Esophagus (tissue), 2 donors: ENCODE measurements around the gene FSTL1. TPM values are rescaled to one million over a fixed set of nuclear protein-coding genes. Genes with fewer than 3 reads are reported as not detected.

Source experiments
- H3K27ac ChIP-seq, 2 donors: one replicate each; pipeline ENCODE4 v1.5.1; 2013; ENCODE audit warnings: low read depth in 2 of 2, mild to moderate bottlenecking in 2 of 2, inconsistent platforms in 1 of 2, low read length in 1 of 2, moderate library complexity in 1 of 2
- H3K27me3 ChIP-seq, 2 donors: one replicate each; pipeline ENCODE4 v1.6.1; 2013; ENCODE audit warnings: low read length in 2 of 2, control low read depth in 1 of 2, mild to moderate bottlenecking in 1 of 2; ENCODE audit not compliant: insufficient read depth in 2 of 2, control insufficient read depth in 1 of 2
- H3K36me3 ChIP-seq, 2 donors: one replicate each; pipeline ENCODE4 v1.6.1; 2013; ENCODE audit warnings: low read length in 1 of 2; ENCODE audit not compliant: control insufficient read depth in 2 of 2, insufficient read depth in 2 of 2
- H3K4me1 ChIP-seq, 2 donors: one replicate each; pipeline ENCODE4 v1.6.1; 2013; ENCODE audit warnings: low read length in 1 of 2; ENCODE audit not compliant: control insufficient read depth in 2 of 2, insufficient read depth in 2 of 2
- H3K4me3 ChIP-seq, 2 donors: one replicate each; pipeline ENCODE4 v1.5.1; 2013; ENCODE audit warnings: low read length in 2 of 2, mild to moderate bottlenecking in 2 of 2, low read depth in 1 of 2, moderate library complexity in 1 of 2
- H3K9me3 ChIP-seq, 2 donors: one replicate each; pipeline ENCODE4 v1.6.1; 2013; ENCODE audit warnings: mild to moderate bottlenecking in 2 of 2, low read depth in 1 of 2, low read length in 1 of 2, moderate library complexity in 1 of 2; ENCODE audit not compliant: control insufficient read depth in 2 of 2, insufficient read depth in 1 of 2
- WGBS, 2 donors: extraction: QIAGEN DNeasy Blood & Tissue Kit; methylation state at CpG; one replicate each; pipeline ENCODE4 v1.1.7; 2013; 5-methylcytosine and 5-hydroxymethylcytosine counted together
- polyA plus RNA-seq, 2 donors: library from polyadenylated mRNA; stranded (reverse); fragments of 200-250 nt; gene quantifications; one replicate each; pipeline ENCODE4 v1.2.3, GENCODE V29; 2013
- donor health status: healthy with polysubstance abuse.
- donor health status: Bipolar disorder and iron deficiency.

Gene FSTL1
- polyA plus RNA-seq, 2 donors, result 5.4 to 10.7 TPM

GRCh38 chr3:120355486-120355885 lies 95.3 kb downstream of the FSTL1 start:
- H3K4me1 ChIP-seq, result no peaks in the 10 kb centered on the region
- no peak overlapping the region for H3K4me3 ChIP-seq
- H3K36me3 ChIP-seq, result no peaks in the 10 kb centered on the region
- no peaks in the 10 kb centered on the region for H3K9me3 ChIP-seq
- 71 to 81% methylated on average over 1 of the region's 1 CpG for WGBS, 2 donors
- H3K27ac ChIP-seq, result no peak overlapping the region
- H3K27me3 ChIP-seq, result no peaks in the 10 kb centered on the region

GRCh38 chr3:120353463-120353862 lies 97.3 kb downstream of the FSTL1 start:
- H3K4me3 ChIP-seq, result no peak overlapping the region
- H3K27ac ChIP-seq, result no peak overlapping the region
- no peaks in the 10 kb centered on the region for H3K4me1 ChIP-seq
- H3K9me3 ChIP-seq, result no peaks in the 10 kb centered on the region
- H3K27me3 ChIP-seq, result no peaks in the 10 kb centered on the region
- H3K36me3 ChIP-seq, result no peaks in the 10 kb centered on the region

GRCh38 chr3:120352017-120352416 lies 98.8 kb downstream of the FSTL1 start:
- H3K4me1 ChIP-seq, result no peaks in the 10 kb centered on the region
- H3K9me3 ChIP-seq, result no peaks in the 10 kb centered on the region
- H3K27me3 ChIP-seq, result no peaks in the 10 kb centered on the region
- H3K4me3 ChIP-seq, result no peak overlapping the region
- H3K36me3 ChIP-seq, result no peaks in the 10 kb centered on the region
- WGBS, 2 donors, result 90 to 94% methylated on average over 4 of the region's 4 CpGs
- no peak overlapping the region for H3K27ac ChIP-seq

- Histone ChIP-seq H3K36me3 (no peaks in the 10 kb centered on the region), H3K4me3 (no peak overlapping the region), H3K27me3 (no peaks in the 10 kb centered on the region), H3K9me3 (no peaks in the 10 kb centered on the region), H3K27ac (no peak overlapping the region), H3K4me1 (no peaks in the 10 kb centered on the region)
- WGBS, 2 donors, result 44 to 47% methylated on average over 8 of the region's 8 CpGs
Measured at GRCh38 chr3:120350401-120350941, 100.3 kb downstream of the FSTL1 start.

- Histone ChIP-seq H3K36me3 (no peaks in the 10 kb centered on the region), H3K9me3 (no peaks in the 10 kb centered on the region), H3K4me1 (no peaks in the 10 kb centered on the region), H3K4me3 (peak overlapping the region; percentile 64 to 85), H3K27me3 (no peaks in the 10 kb centered on the region), H3K27ac (peak overlapping the region; percentile 93 to 94)
- WGBS, 2 donors, result 3 to 7% methylated on average over 6 of the region's 6 CpGs
Measured at GRCh38 chr3:120349855-120350125, 101.0 kb downstream of the FSTL1 start.

- WGBS, 2 donors, result 0% methylated on average over 78 to 95 of the region's 95 CpGs
Measured at GRCh38 chr3:120348991-120349854, 101.6 kb downstream of the FSTL1 start, which contains the start of gene LRRC58. LRRC58 (minus strand) TSS chr3:120349354; CDS start chr3:120349243, 111 bp downstream.

GRCh38 chr3:120348065-120348990 lies 102.5 kb downstream of the FSTL1 start:
- Histone ChIP-seq H3K4me3 (peak overlapping the region; percentile 64 to 85), H3K4me1 (no peaks in the 10 kb centered on the region), H3K27me3 (no peaks in the 10 kb centered on the region), H3K9me3 (no peaks in the 10 kb centered on the region), H3K27ac (peak overlapping the region; percentile 93 to 94), H3K36me3 (no peaks in the 10 kb centered on the region)
- WGBS, 2 donors, result 2% methylated on average over 36 to 41 of the region's 41 CpGs

More at GRCh38 chr3:120348991-120349854, 101.6 kb downstream of the FSTL1 start, which contains the start of gene LRRC58:
- Histone ChIP-seq H3K4me1 (no peaks in the 10 kb centered on the region), H3K27me3 (no peaks in the 10 kb centered on the region), H3K27ac (peak within 1 kb of the TSS; percentile 93 to 94), H3K36me3 (no peaks in the 10 kb centered on the region), H3K9me3 (no peaks in the 10 kb centered on the region), H3K4me3 (peak within 1 kb of the TSS; percentile 64 to 85)

- Histone ChIP-seq H3K4me3 (no peak overlapping the region), H3K27me3 (no peaks in the 10 kb centered on the region), H3K27ac (no peak overlapping the region), H3K4me1 (peaks cover 0 to 6% of the 10 kb centered on the region in 2 donors), H3K36me3 (no peaks in the 10 kb centered on the region), H3K9me3 (no peaks in the 10 kb centered on the region)
- 45 to 46% methylated on average over 1 of the region's 1 CpG for WGBS, 2 donors
Measured at GRCh38 chr3:120344349-120344748, 106.4 kb downstream of the FSTL1 start.
